CD14-positive monocyte (primary cell): ENCODE data around the gene NFE2L2. TPM values are rescaled to one million over a fixed set of nuclear protein-coding genes. Genes with fewer than 3 reads are reported as not detected.
A peak's percentile ranks its signal among the peaks of the same experiment; 100 is the strongest.

Experiments used
- DNase-seq, 3 donors: peaks; one replicate each; pipeline ENCODE4 v3.0.0-alpha.2; 2011 to 2022
- H2AFZ ChIP-seq: 2 replicates; pipeline ENCODE4 v1.6.0; 2012; ENCODE audit warnings: mild to moderate bottlenecking, low read depth, low read length, inconsistent platforms; ENCODE audit not compliant: insufficient read depth, poor library complexity, severe bottlenecking
- H3K27ac ChIP-seq, 2 donors: 1 replicate in 1 of 2; 2 replicates in 1 of 2; pipeline ENCODE4 v1.5.1; 2012 to 2013; ENCODE audit warnings: low read length in 2 of 2, control low read depth in 1 of 2, inconsistent platforms in 1 of 2, low read depth in 1 of 2, mild to moderate bottlenecking in 1 of 2
- H3K27me3 ChIP-seq, 2 donors: one replicate each; pipeline versions ENCODE4 v1.6.0 to v1.6.1; 2011 to 2013; ENCODE audit warnings: low read length in 2 of 2; ENCODE audit not compliant: control insufficient read depth in 2 of 2, insufficient read depth in 2 of 2
- H3K36me3 ChIP-seq, 2 donors: replicated peaks in 1 of 2; 1 replicate in 1 of 2; 2 replicates in 1 of 2; pipeline versions ENCODE4 v1.5.1 to v1.6.1; 2012 to 2013; ENCODE audit warnings: low read length in 2 of 2, control low read depth in 1 of 2, inconsistent platforms in 1 of 2, mild to moderate bottlenecking in 1 of 2; ENCODE audit not compliant: insufficient read depth in 2 of 2, control insufficient read depth in 1 of 2
- H3K4me1 ChIP-seq, 2 donors: 1 replicate in 1 of 2; 2 replicates in 1 of 2; pipeline versions ENCODE4 v1.5.1 to v1.6.1; 2012 to 2013; ENCODE audit warnings: low read length in 2 of 2, control low read depth in 1 of 2, inconsistent platforms in 1 of 2, mild to moderate bottlenecking in 1 of 2, moderate library complexity in 1 of 2; ENCODE audit not compliant: insufficient read depth in 2 of 2, control insufficient read depth in 1 of 2
- H3K4me2 ChIP-seq: replicated peaks from 2 replicates; pipeline ENCODE3; 2012; ENCODE audit warnings: low read length, moderate library complexity, mild to moderate bottlenecking; ENCODE audit not compliant: poor library complexity, severe bottlenecking; ENCODE audit errors: extremely low read depth
- H3K4me3 ChIP-seq, 3 experiments: fragments of 200-600 bp in 1 of 3; sonication (generic) in 1 of 3; replicated peaks in 1 of 3; 1 replicate in 2 of 3; 2 replicates in 1 of 3; pipeline ENCODE4 v1.5.1; 2011 to 2013; ENCODE audit warnings: low read length in 3 of 3, mild to moderate bottlenecking in 3 of 3, control low read depth in 2 of 3, low read depth in 2 of 3, inconsistent platforms in 1 of 3, moderate library complexity in 1 of 3
- H3K79me2 ChIP-seq: 2 replicates; pipeline ENCODE4 v1.6.0; 2012; ENCODE audit warnings: mild to moderate bottlenecking, control low read depth, inconsistent platforms, low read length, moderate library complexity; ENCODE audit not compliant: insufficient read depth
- H3K9ac ChIP-seq: 2 replicates; pipeline ENCODE4 v1.6.0; 2017; ENCODE audit warnings: low read length, mild to moderate bottlenecking; ENCODE audit not compliant: insufficient read depth, poor library complexity, severe bottlenecking
- H3K9me3 ChIP-seq, 2 donors: replicated peaks in 1 of 2; 1 replicate in 1 of 2; 2 replicates in 1 of 2; pipeline versions ENCODE4 v1.5.1 to v1.6.1; 2012 to 2013; ENCODE audit warnings: low read length in 2 of 2, control low read depth in 1 of 2; ENCODE audit not compliant: control insufficient read depth in 1 of 2, insufficient read depth in 1 of 2
- H4K20me1 ChIP-seq: 2 replicates; pipeline ENCODE4 v1.6.0; 2012; ENCODE audit warnings: mild to moderate bottlenecking, low read length, control low read depth, moderate library complexity; ENCODE audit not compliant: insufficient read depth
- H3K27ac Mint-ChIP-seq, 7 donors: one replicate each; pipeline ENCODE4 v1.8.0; 2020; ENCODE audit warnings: mild to moderate bottlenecking in 7 of 7, mixed read lengths in 7 of 7, moderate library complexity in 6 of 7, inconsistent platforms in 2 of 7
- H3K27me3 Mint-ChIP-seq, 3 donors: one replicate each; pipeline ENCODE4 v1.8.0; 2021 to 2022; ENCODE audit warnings: low read depth in 3 of 3, mild to moderate bottlenecking in 3 of 3, mixed read lengths in 3 of 3, moderate library complexity in 3 of 3, inconsistent platforms in 1 of 3
- H3K36me3 Mint-ChIP-seq, 2 donors: one replicate each; pipeline ENCODE4 v1.8.0; 2020; ENCODE audit warnings: mixed read lengths in 2 of 2, inconsistent platforms in 1 of 2, mild to moderate bottlenecking in 1 of 2
- H3K4me1 Mint-ChIP-seq: one replicate; pipeline ENCODE4 v1.8.0; 2020; ENCODE audit warnings: mild to moderate bottlenecking, mixed read lengths
- H3K4me3 Mint-ChIP-seq, 2 donors: one replicate each; pipeline ENCODE4 v1.8.0; 2020; ENCODE audit warnings: mild to moderate bottlenecking in 2 of 2, mixed read lengths in 2 of 2, moderate library complexity in 1 of 2
- H3K9me3 Mint-ChIP-seq, 7 donors: one replicate each; pipeline ENCODE4 v1.8.0; 2020 to 2022; ENCODE audit warnings: mixed read lengths in 7 of 7, mild to moderate bottlenecking in 6 of 7, moderate library complexity in 6 of 7, inconsistent platforms in 2 of 7
- CTCF ChIP-seq: fragments of 200-600 bp; IDR thresholded peaks from one replicate; pipeline ENCODE4 v1.8.0; 2022; ENCODE audit warnings: antibody characterized with exemption, mild to moderate bottlenecking
- WGBS: methylation state at CpG from one replicate; pipeline ENCODE4 v1.1.5; 2013; ENCODE audit warnings: missing lambda C conversion rate; ENCODE audit not compliant: insufficient coverage; 5-methylcytosine and 5-hydroxymethylcytosine counted together
- intact Hi-C, 2 donors: fragments of 100-400 bp; cut with micrococcal nuclease; formaldehyde crosslinking; loops; one replicate each; pipeline versions ENCODE4 v1.15.0 to v1.15.1; 2023
- polyA minus RNA-seq: library from RNA; depleted of rRNA, polyadenylated mRNA; stranded (reverse); fragments of >200 nt; gene quantifications from 2 replicates; pipeline ENCODE4 v1.2.3, GENCODE V29; 2012
- polyA plus RNA-seq, 3 donors: library from polyadenylated mRNA; depleted of rRNA in 1 of 3; unstranded in 2 of 3; stranded (reverse) in 1 of 3; fragments of 300-500 nt in 2 of 3; fragments of >200 nt in 1 of 3; fragmentation: Illumina TruSeq in 2 of 3; gene quantifications; 1 replicate in 2 of 3; 2 replicates in 1 of 3; pipeline ENCODE4 v1.2.3, GENCODE V29; 2012 to 2021
- total RNA-seq, 12 experiments: library from RNA in 1 of 12; stranded (reverse) in 1 of 12; fragments of 120-200 nt in 1 of 12; gene quantifications; one replicate each; pipeline ENCODE4 v1.2.4 and lab custom pipeline; 2013 to 2026; ENCODE audit warnings: mixed read lengths in 6 of 12, inconsistent platforms in 1 of 12

NFE2L2 gene
- total RNA-seq (2013), result 51.1 TPM
- polyA plus RNA-seq (10 to 100 TPM; 38.7 to 51.6 (median 46.6) TPM), polyA minus RNA-seq (44.0 and 52.2 TPM in 2 replicates), total RNA-seq (lab: John Stamatoyannopoulos, UW) (414 to 1,153 (median 621) reads per million in 11 experiments)

- H3K4me1 ChIP-seq, result peaks cover 37 to 63% of the 10 kb centered on the region in 2 donors
- H4K20me1 ChIP-seq, result peaks cover 27% of the 10 kb centered on the region
- H3K9me3 ChIP-seq, result no peaks in the 10 kb centered on the region
- intact Hi-C loops, result loop anchor here (2.0 to 10.0 kb wide), 8 partner anchors 38 to 152 kb away; partner anchors contain the start of genes AGPS (in 1 of the 2) and HNRNPA3 (in 1 of the 2)
- H3K36me3 ChIP-seq, result no peaks in the 10 kb centered on the region
- peak; percentile 30 for TF ChIP-seq CTCF
- H2AFZ ChIP-seq, result peak within 1 kb of the TSS; percentile 18
- Mint-ChIP-seq H3K27me3 (no peaks in the 10 kb centered on the region), H3K9me3 (no peaks in the 10 kb centered on the region), H3K4me3 (peak within 1 kb of the TSS; percentile 89 to 96), H3K4me1 (peaks cover 52% of the 10 kb centered on the region), H3K27ac (peak within 1 kb of the TSS; percentile 98 to 100 (median 99)), H3K36me3 (peaks cover 0 to 3% of the 10 kb centered on the region in 2 donors)
- under 1% methylated on average over 52 of the region's 66 CpGs for WGBS
- peak; percentile 85 to 91 (median 87) for DNase-seq
- peak within 1 kb of the TSS; percentile 100 for H3K9ac ChIP-seq
- H3K4me2 ChIP-seq, result peak within 1 kb of the TSS; percentile 75
- peak within 1 kb of the TSS; percentile 66 to 93 (median 86) for H3K4me3 ChIP-seq
- no peaks in the 10 kb centered on the region for H3K27me3 ChIP-seq
- H3K79me2 ChIP-seq, result peaks cover 46% of the 10 kb centered on the region
- H3K27ac ChIP-seq, result peak within 1 kb of the TSS; percentile 96 to 99
Measured at GRCh38 chr2:177264693-177265587, at the start of gene NFE2L2. NFE2L2 (minus strand) TSS chr2:177264727; CDS start chr2:177264576, 151 bp downstream.

GRCh38 chr2:177314194-177314593 lies 49.7 kb upstream of the NFE2L2 start:
- peaks cover 0 to 4% of the 10 kb centered on the region in 2 donors for H3K36me3 Mint-ChIP-seq
- peaks cover 0 to 5% (median 0%) of the 10 kb centered on the region in 7 donors for H3K9me3 Mint-ChIP-seq
- H3K4me2 ChIP-seq, result no peak overlapping the region
- TF ChIP-seq CTCF, result no peak
- no peak overlapping the region for H3K27ac Mint-ChIP-seq
- H3K27me3 Mint-ChIP-seq, result peaks cover 0 to 6% (median 2%) of the 10 kb centered on the region in 3 donors
- H3K79me2 ChIP-seq, result no peaks in the 10 kb centered on the region
- no peaks in the 10 kb centered on the region for H3K27me3 ChIP-seq
- no peaks in the 10 kb centered on the region for H3K9me3 ChIP-seq
- H4K20me1 ChIP-seq, result no peaks in the 10 kb centered on the region
- no peak for DNase-seq
- no peak overlapping the region for H3K27ac ChIP-seq
- H3K9ac ChIP-seq, result no peak overlapping the region
- intact Hi-C loops, result no loop called here
- no CpG with 5 or more reads among the region's 1 CpG for WGBS
- H3K4me1 Mint-ChIP-seq, result peaks cover 2% of the 10 kb centered on the region
- H3K4me3 Mint-ChIP-seq, result no peak overlapping the region
- H3K4me1 ChIP-seq, result no peaks in the 10 kb centered on the region
- H3K36me3 ChIP-seq, result no peaks in the 10 kb centered on the region
- no peak overlapping the region for H2AFZ ChIP-seq
- no peak overlapping the region for H3K4me3 ChIP-seq
